ENCODE results near the gene CADPS2.
A peak's percentile ranks its signal among the peaks of the same experiment; 100 is the strongest.

The CADPS2 gene

DNA sequence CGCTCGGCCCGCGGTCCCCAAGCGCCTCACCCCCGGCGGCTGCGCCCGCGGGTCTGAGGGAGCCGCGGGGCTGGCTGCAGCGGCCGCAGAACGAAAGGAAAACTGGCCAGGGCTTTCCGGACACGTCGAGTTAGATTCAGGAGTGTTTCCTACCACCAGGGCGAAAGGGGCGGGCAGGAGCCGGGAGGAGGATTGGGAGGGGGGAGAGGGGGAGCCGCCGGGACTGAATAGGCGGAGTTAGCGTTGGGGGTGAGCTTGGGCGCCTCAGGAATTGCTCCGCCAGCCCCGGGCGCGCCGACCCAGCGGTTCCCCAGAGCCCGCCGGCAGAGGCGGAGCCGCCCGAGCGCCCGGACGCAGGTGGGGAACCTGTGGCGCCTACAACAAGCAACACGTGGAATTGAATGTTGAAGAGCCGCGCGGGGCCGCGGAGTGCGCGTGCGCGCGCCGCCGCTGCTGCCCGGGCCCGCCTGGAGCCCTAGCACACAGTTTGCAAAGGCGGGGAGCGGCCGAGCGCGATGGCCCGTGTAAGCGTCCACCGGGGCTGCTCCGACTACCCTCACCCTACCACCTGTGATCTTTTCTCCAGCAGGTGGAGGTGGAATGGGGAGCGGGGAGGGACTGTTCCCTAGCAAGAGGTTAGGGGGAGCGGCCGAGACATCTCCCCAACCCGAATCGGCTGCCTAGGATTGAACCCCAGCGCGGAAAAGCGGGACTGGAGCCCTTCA, at the start of gene CADPS2:
CADPS2 (minus strand) TSS at position 104 of the 725 bp plus-strand sequence. CDS start 123 bp downstream, outside the sequence.
- DNase-seq (ENCODE audit: low read depth), result peak; percentile 53

DNA sequence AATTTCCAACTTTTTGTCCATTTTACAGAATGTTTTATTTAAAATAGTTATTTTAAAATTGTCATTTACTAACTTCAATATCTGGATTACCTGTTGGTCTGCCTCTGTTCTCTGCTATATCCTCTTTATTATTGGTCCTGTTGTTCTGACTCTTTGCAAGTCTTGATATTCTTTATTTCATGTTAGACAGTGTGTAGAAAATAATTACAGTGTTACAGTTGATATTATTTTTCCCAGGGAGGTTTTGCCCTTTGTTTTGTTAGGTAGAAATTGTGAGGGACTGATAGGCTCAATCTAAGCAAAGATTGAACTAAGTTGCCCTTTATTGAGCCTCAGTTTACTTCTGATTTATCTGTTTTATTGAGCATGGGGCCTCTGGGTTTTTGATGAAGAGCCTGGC, 49.4 kb upstream of the CADPS2 start:
- no peak for DNase-seq (ENCODE audit: low read depth)

DNA sequence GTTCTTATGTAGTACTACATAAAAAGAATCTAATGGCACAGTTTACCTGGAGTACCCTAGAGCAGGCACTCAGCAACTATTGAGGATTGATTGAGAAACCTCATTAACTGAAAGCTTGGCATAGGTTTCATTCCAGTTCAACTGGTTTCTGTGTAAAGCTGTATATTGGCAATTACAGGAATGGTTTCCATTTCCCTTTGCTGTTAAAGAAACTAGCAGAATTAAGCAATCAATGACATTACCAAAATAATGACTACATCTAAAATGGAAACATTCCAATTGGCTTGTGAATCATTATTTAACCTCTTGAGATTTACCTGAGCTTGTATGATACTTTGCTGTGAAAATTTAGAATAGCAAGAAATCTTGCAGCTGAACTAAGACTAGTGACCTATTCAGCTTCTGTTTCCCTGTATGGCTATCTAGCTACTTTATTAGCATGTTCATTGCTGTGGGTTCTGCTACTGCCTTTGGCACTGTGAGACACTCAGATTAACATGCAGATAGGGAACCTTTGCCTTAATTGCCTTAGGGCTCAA, 33.5 kb upstream of the CADPS2 start:
- no peak for DNase-seq (ENCODE audit: low read depth)

DNA sequence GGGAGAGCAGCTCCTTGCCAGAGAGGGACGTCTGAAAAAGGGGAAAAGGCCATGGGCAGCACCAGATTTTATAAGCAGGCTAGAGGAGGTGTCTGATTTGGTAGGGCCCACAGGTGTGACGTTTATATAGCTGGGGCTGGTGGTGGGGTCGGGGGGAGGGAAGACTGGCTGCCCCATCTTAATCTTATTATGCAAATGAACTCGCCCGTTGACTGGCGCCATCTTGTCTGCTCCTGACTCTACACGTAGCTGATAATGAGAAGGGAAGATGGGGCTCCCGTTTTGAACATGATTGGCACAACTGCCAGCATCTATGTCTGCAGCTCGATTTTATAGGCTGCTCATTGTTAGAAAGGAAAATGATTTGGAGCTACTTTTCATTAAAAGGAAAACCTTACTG, 28.6 kb upstream of the CADPS2 start:
- no peak for DNase-seq (ENCODE audit: low read depth)

DNA sequence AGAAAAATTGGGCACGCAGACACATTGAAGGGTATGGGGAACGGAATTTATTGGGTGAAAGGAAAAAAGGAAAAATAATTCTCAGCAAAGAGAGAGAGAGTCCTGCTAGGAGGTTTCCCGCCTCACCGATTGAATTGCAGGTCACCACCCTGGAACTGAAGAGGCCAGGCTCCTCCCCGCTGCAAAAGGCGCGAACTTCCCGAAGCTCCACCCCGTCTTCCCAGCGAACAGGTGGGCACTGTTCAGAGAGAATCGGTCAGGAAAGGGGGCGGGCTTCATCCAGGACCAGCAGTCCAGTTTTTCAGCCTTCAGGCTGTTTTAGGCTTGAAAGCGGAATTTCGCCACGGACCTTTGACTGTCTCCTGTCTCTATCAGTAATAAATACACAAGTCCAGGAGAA, 27.3 kb upstream of the CADPS2 start:
- no peak for DNase-seq (ENCODE audit: low read depth)

DNA sequence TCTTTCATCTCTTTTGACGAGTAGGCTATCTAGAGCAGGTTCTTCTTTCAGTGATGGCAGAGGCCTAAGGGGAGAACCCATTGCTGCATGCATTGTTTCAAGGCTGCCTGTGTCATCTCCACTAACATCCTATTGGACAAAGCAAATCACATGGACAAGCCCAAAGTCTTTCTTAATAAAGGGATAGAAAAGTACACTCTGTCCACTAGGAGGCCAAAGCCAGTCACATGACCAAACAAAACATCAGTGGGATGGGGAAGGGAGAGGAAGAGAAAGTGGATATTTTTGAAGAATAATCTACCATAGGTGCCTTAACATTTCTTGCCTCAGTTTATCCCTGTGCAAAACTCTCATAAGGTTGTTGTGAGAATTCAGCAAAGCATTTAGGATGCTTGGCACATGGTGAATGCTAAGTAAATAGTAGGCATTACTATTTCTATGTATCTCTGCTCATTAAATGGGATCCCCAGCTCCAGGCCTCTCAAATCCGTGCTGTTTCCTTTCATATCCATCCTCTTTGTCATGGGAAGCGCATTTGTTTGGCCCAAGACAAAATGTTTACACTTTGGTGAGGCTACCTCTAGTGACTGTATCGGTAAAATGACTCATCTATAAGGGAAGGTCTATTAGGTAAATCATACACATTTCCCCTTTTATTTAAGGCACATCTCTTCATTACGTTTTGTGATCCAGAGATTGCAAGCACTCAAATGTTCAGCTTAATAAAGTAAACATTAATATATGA, 16.7 kb upstream of the CADPS2 start:
- DNase-seq (ENCODE audit: low read depth), result no peak

DNA sequence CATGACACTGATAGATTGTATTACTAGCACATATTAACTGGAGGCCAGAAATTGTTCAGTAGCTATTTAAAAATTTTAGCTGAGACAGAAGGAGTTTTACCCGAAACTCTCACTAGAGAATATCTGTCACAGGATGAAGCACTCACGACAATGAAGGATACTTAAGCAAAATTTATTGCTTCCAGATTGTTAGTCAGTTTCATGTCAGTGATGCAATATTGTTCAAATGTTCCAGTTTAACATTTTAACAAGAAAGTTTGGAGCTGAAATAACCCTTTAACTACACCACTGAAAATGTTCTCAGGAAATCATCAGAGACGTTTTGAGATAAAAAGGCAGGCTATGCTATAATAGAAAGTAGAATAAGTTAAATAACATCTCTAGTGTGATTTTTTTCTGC, 15.0 kb upstream of the CADPS2 start:
- DNase-seq (ENCODE audit: low read depth), result no peak

DNA sequence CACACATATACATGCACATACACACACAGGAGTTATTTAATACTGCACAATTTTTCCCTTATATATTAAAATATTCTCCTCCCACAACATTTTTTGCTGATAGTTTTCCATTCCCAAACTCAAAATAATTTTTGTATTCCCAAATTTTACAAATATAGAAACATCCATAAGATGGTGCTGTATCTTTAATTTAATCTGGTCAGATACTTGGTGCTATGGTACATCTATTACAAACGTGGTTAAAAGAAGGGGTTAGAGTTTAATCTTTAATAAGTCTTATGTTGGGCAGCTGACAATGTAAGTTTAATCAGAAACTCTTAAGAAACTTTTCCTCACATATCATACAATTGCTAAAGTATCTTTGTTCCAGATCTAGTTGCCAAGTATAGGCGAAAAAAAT, 10.2 kb upstream of the CADPS2 start:
- no peak for DNase-seq (ENCODE audit: low read depth)

DNA sequence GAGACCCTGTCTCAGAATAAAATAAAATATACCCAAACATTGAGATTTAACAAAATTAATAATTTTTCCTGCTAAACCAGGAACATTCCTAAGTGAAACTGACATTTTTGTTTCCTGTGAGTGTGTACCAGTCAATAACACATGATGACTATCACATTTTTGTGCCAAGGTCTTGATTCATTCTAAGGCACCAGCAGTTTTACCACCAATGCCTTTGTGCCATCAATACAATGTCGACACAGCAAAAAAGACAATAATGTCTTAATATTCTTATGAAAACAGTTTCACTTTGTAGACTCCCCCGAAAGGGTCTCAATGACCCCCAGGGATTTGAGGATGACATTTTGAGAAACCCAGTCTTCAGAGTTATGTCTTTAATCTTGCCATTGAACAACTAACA, 7.2 kb upstream of the CADPS2 start:
- no peak for DNase-seq (ENCODE audit: low read depth)

DNA sequence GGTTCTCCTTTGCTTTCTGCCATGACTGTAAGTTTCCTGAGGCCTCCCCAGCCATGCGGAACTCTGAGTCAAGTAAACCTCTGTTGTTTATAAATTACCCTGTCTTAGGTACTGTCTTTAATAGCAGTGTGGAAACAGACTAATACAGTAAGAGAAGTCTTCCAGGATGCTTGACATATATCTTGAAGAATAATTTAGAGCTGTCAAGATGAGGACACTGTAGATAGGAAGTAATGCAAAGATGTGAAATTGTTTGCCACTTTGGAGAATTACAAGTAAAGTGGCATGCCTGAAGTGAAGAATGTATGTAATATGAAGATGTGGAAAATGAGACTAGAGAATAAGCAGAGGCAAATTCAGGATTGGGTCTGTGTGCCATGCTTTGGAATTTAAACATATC, 2.9 kb upstream of the CADPS2 start:
- no peak for DNase-seq (ENCODE audit: low read depth)

DNA sequence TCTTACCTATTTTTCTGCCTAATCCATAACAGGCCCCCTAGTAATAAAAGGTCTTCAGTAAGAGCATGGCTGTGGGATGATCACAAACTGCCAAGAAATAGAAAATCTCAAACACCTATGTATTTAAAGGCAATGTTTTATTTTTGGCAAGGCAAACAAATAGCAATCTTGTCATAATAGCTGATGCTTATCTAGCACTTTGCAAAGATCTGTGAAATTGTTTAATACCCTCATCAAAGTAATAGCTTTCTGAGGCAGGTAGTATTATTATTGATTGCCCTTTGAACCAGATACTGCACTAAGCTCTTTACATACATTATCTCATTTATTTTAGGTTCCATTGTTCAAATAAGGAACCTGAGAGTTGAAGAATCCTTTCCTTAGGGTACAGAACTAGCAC, 1.6 kb upstream of the CADPS2 start:
- DNase-seq (ENCODE audit: low read depth), result no peak

DNA sequence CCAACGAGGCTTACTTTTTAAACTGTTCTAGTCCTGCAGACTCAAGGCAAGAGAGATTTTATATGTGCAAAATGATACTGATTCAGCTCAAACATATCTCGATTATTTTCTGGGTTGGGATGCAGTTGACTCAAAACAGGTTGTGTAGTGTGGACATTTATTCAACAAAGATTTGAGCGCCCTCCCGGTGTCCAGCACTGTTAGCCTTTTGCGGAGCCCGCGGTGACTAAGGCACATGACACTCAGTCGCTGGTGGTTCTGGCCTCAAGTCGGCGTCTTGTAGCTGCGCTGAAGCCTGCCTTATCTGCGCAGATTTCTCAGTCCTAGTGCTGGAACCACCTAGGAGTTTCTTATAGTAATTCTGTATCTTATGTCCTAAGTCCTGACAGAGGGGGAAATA, 938 bp upstream of the CADPS2 start:
- peak; percentile 43 for DNase-seq (ENCODE audit: low read depth)

DNA sequence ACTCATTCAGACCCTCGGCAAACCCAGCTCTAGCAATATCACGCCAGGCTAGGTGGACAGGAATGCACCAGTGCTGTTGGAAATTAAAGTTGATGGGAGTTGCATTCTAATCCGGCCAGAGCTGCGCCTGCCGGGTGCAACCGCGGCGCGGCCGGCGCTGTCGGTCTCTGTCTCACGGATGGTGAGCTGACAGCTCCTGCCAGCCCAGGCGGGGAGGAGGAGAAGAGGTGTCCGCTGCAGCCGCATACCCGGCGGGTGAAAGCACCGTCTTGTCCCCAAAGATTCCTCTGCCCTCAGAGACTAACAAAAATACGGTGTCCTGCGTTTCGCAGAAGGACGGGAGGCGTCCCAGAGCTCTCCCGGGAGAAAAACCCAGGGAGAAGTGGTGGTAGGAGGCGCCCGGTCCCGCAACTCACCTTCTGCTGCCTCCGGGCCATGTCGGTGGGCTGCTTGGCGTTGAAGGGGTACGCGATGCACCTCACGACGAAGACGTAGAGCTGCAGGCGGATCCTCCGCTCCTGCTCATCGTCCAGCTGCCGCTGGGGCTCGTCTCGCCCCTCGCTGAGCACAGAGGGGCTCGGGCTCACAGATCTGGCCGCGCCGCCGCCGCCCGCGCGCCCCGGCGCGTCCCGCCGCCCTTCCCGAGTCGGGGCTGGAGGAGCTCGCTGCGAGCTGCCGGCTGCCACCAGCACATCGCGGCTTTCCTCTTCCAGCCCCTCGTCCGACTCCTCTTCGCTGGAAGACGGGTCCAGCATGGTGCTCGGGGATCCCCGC, 490 bp downstream of the CADPS2 start:
- no peak for DNase-seq (ENCODE audit: low read depth)

DNA sequence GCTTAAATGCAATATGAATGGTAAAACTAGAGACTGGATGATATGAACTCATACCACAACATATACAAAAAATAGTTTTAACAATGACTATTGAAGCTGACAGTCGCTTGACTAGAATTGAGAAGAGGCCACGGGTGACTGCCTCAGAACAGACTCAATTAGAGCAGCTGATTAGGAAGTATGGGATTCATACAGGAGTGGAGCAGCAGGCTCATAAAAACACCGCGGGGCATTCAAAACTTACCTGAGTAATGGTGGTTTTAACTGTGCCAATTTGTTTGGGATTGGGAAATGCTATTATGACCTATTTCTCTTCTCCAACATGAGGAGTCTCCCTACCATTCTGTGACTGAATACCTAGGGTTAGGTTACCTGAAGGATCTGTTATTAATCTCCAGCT, 2.1 kb downstream of the CADPS2 start:
- DNase-seq (ENCODE audit: low read depth), result no peak

DNA sequence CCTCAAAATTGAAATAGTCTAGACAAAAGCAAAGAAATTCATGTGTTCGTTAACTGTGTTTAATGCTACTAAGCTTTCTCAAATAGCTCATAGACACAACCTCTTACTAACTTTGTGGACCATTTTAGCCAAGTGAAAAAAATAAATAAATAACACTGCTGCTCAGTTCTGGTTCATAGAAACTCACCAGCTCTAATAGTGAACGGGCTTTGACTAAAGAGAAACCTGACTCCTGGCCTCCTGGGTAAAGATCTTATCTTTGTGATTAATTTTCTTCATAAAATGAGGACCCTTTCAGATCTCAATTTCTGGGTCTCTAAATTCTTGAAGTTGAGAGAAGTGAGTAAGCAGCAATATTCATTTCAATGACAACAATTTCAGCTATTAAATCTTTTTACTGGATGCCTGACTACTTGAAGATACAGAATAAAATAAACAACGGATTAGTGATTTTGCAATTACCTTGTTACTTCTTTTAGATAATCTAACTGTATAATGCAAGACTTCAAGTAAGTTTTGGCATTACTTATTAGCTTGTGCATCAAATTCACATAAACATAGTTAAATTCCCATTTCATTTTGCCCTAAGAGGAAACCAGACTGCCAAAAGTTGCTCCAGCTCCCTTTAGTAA, 3.1 kb downstream of the CADPS2 start:
- DNase-seq (ENCODE audit: low read depth), result no peak

DNA sequence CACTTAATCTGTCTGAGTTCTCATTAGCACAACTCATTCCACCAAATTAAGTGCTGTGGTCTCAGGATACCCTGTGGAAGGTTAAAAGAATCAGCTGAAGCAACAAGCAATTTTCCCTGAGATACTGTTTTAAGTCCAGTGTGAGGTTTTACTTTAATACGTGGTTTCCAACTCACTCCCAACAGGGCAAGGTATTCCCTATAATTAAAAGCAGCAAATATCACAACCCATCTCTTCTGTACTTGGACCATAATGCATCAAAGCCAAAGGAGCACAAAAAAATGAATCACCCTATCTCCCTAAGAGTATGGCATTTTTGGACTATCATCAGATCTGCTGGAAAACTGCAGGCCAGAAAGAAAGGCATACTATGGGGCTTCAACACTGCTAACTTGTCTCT, 4.9 kb downstream of the CADPS2 start:
- no peak for DNase-seq (ENCODE audit: low read depth)

DNA sequence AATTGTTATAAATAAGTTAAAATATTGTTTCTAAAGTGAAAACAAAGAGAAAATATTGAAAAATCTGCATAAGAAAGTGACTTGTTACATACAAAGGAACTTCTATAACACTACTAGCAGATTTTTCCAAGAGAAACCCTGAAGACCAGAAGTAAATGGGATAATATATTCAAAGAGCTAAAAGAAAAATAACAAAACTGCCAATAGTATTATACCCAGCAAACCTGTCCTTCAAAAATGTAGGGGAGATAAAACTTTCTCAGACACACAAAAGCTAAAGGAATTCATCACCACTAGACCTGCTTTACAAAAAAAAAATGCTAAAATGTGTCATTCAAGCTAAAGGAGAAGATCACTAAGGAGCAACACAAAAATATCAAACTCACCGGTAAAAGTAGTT, 17.0 kb downstream of the CADPS2 start:
- DNase-seq (ENCODE audit: low read depth), result no peak

DNA sequence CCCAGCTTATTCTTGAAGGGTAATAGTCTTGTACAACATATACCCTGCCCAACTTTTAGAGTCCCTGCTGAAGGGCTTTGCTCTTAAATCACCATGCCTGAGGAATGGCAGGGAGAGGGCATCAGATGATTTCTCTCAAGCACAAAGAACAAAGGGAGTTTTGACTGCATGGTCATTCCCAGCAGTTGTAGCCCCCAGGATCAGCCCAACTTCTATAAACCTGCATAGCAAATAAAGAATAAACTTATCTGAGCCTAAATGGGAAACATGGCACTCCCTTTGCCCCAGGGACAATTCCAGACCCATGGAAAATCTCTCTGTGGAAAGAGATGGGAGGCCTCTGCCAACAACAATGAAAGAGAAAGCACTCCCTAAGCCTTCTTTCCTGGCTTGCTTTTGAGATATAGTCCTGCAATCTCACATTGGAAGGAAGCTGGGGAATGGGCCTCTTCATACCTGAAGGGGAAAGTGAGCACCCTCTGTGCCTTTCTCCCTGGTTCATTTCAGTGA, 18.7 kb downstream of the CADPS2 start:
- no peak for DNase-seq (ENCODE audit: low read depth)

DNA sequence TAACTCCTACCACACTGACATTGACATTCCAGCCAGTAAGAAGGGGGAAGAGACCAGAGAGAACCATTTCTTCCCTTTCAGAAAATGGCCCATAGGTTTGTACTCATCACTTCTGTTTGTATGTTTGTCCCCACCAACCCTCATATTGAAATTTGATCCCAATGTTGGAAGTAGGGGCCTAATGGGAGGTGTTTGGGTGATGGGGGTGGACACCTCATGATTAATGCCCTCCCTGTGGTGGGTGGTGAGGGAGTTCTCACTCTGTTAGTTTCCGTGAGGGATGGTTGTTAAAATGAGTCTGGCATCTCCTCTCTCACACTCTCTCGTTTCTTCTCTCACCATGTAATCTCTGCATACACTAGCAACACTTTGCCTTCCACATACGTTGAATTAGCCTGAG, 21.4 kb downstream of the CADPS2 start:
- no peak for DNase-seq (ENCODE audit: low read depth)

DNA sequence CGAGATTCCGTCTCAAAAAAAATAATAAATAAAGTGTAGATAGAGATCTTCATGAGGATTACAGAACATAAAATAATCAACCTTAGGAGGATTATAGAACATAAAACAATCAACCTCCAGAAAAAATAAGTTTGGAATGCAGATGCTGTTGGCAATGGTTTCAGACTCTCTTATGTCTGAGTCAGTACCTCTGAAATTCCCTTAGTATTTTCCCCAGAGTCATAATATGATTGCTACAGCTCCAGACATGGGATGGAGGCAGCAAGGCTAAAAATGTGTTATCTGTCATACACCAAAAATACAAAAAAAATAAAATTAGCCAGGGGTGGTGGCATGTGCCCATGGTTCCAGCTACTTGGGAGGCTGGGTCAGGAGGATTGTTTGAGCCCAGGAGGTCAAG, 22.2 kb downstream of the CADPS2 start:
- no peak for DNase-seq (ENCODE audit: low read depth)

DNA sequence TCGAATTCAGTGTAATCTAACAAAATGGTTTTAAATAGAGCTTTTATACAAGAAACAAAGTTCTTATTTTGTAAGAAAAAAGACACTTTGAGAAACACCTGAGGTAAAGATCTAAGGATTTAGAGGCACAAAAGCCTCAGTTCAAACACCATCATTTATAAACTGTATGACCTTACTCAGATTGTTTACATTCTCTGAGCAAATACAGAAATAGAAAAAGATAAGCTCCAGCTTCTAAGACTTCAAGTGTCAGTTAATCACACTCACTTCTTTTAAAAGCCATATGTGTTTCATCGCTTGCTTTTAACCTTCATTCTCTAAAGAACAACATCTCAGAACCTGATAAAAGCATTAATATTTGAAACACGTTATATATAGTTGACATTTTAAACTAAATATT, 27.9 kb downstream of the CADPS2 start:
- DNase-seq (ENCODE audit: low read depth), result no peak

DNA sequence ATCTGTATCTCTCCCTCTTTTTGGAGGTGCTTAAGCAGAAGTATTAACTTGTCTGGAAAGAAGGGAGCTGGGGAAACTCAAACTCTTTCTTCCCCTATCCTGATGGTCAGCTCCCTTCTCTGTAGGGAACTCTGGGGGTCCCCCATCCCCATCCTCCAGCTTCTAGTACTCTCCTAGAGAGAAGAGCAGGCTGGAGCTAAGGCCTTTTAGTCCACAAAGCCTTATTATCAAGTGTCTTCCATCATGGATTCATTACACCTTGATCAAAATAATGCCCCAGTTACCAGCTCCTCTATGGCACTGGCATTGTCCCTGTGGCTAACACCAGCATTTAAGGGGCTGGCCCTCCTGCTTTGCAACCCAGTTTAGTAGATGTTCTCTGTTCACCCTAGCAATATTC, 35.7 kb downstream of the CADPS2 start:
- DNase-seq (ENCODE audit: low read depth), result no peak

Data from non-pigmented ciliary epithelial cell (primary cell).